ENCODE results near the gene NR2F1-AS1.

The NR2F1-AS1 gene

GRCh38 chr5:93603078-93603792 lies 22.2 kb upstream of the NR2F1-AS1 start:
- no peak for DNase-seq (ENCODE audit: low read depth)

GRCh38 chr5:93602241-93603077 lies 21.4 kb upstream of the NR2F1-AS1 start:
- DNase-seq (ENCODE audit: low read depth), result no peak

GRCh38 chr5:93601802-93602155 lies 20.8 kb upstream of the NR2F1-AS1 start:
- no peak for DNase-seq (ENCODE audit: low read depth)

- no peak for DNase-seq (ENCODE audit: low read depth)
These were observed 20.2 kb upstream of the NR2F1-AS1 start for GRCh38 chr5:93601071-93601801.

GRCh38 chr5:93600409-93601070 lies 19.5 kb upstream of the NR2F1-AS1 start:
- DNase-seq (ENCODE audit: low read depth), result no peak

- DNase-seq (ENCODE audit: low read depth), result no peak
These were observed 18.5 kb upstream of the NR2F1-AS1 start for GRCh38 chr5:93599399-93600120.

- no peak for DNase-seq (ENCODE audit: low read depth)
These were observed 18.0 kb upstream of the NR2F1-AS1 start for GRCh38 chr5:93599001-93599379.

- DNase-seq (ENCODE audit: low read depth), result no peak
These were observed 17.3 kb upstream of the NR2F1-AS1 start for GRCh38 chr5:93598091-93599000.

- no peak for DNase-seq (ENCODE audit: low read depth)
These were observed 15.9 kb upstream of the NR2F1-AS1 start for GRCh38 chr5:93596676-93597490.

- no peak for DNase-seq (ENCODE audit: low read depth)
These were observed 15.3 kb upstream of the NR2F1-AS1 start for GRCh38 chr5:93596310-93596675.

GRCh38 chr5:93595420-93596147 lies 14.6 kb upstream of the NR2F1-AS1 start:
- DNase-seq (ENCODE audit: low read depth), result no peak

GRCh38 chr5:93594591-93595419 lies 13.8 kb upstream of the NR2F1-AS1 start:
- DNase-seq (ENCODE audit: low read depth), result no peak

GRCh38 chr5:93593476-93594131 lies 12.6 kb upstream of the NR2F1-AS1 start:
- no peak for DNase-seq (ENCODE audit: low read depth)

- DNase-seq (ENCODE audit: low read depth), result no peak
These were observed 11.9 kb upstream of the NR2F1-AS1 start for GRCh38 chr5:93592883-93593282.

- no peak for DNase-seq (ENCODE audit: low read depth)
These were observed 10.4 kb upstream of the NR2F1-AS1 start for GRCh38 chr5:93591323-93591945.

GRCh38 chr5:93590493-93590892 lies 9.5 kb upstream of the NR2F1-AS1 start:
- no peak for DNase-seq (ENCODE audit: low read depth)

GRCh38 chr5:93589829-93590215 lies 8.8 kb upstream of the NR2F1-AS1 start:
- DNase-seq (ENCODE audit: low read depth), result no peak

Data from T follicular helper cell (primary cell).